GM23338 (cell line): ENCODE results near the gene ABR.

ENCODE experiments used
- CREB1 ChIP-seq: fragments of 250-450 bp; sonication (Bioruptor Pico); IDR thresholded peaks from 2 replicates; pipeline ENCODE4 v1.5.0; 2020; ENCODE audit warnings: low read depth, mild to moderate bottlenecking, moderate library complexity
- CTCF ChIP-seq, 2 experiments: fragments of 200-600 bp in 1 of 2; sonication (generic) in 1 of 2; conservative IDR thresholded peaks; 2 replicates each; pipeline versions ENCODE4 v1.5.1 to v1.6.1; 2016 to 2017; ENCODE audit warnings: antibody characterized with exemption in 2 of 2, low read depth in 2 of 2, mild to moderate bottlenecking in 2 of 2, moderate library complexity in 1 of 2
- EZH2 ChIP-seq: fragments of 200-600 bp; sonication (generic); IDR thresholded peaks from one replicate; pipeline ENCODE4 v1.8.0; 2017; ENCODE audit warnings: antibody characterized with exemption, mild to moderate bottlenecking, low read depth; ENCODE audit not compliant: unreplicated experiment
- EZH2phosphoT487 ChIP-seq: fragments of 200-600 bp; sonication (generic); IDR thresholded peaks from one replicate; pipeline ENCODE4 v1.8.1; 2018; ENCODE audit warnings: antibody characterized with exemption; ENCODE audit not compliant: unreplicated experiment
- POLR2AphosphoS5 ChIP-seq: IDR thresholded peaks from 2 replicates; pipeline ENCODE4 v1.6.1; 2016; ENCODE audit warnings: antibody characterized with exemption, low read depth
- REST ChIP-seq: IDR thresholded peaks from one replicate; pipeline ENCODE4 v1.6.1; 2018; ENCODE audit warnings: antibody characterized with exemption; ENCODE audit not compliant: unreplicated experiment
- ZNF114 ChIP-seq: fragments of 250-450 bp; sonication (Bioruptor Pico); IDR thresholded peaks from 2 replicates; pipeline ENCODE4 v1.5.0; 2020; ENCODE audit warnings: mild to moderate bottlenecking, moderate library complexity

GRCh38 chr17:1182811-1183170 lies 3.0 kb upstream of the ABR start:
- no peak for TF ChIP-seq CTCF (conservative IDR thresholded peaks at IDR 0.05; ENCODE audit: low read depth in 2 of 2)
- TF ChIP-seq REST: no peak
- TF ChIP-seq EZH2: no peak
- TF ChIP-seq POLR2AphosphoS5: no peak
- no peak for TF ChIP-seq CREB1
- TF ChIP-seq EZH2phosphoT487: no peak
- no peak for TF ChIP-seq ZNF114 (CRISPR knock-in tag)
